ENCODE data around the gene TMEM271. TPM values are rescaled to one million over a fixed set of nuclear protein-coding genes. Genes with fewer than 3 reads are reported as not detected.
"Not testable (repeated sequence)": the region's sequence is repeated elsewhere in the genome, so short reads cannot be mapped to it uniquely, and the experiment has no call there.

The TMEM271 gene
- total RNA-seq, 2 experiments from 2014 or later, result not detected

- ChIA-PET CTCF (no interaction called here), POLR2A (no interaction called here)
- no peaks in the 10 kb centered on the region for H3K4me1 Mint-ChIP-seq
- no peak overlapping the region for H3K4me3 Mint-ChIP-seq
- peaks cover 19% of the 10 kb centered on the region for H3K9me3 Mint-ChIP-seq
- no peak overlapping the region for H3K27ac Mint-ChIP-seq
- no peaks in the 10 kb centered on the region for H3K27me3 Mint-ChIP-seq
- DNase-seq, result no peak
- H3K36me3 Mint-ChIP-seq (ENCODE audit: low read depth), result no peaks in the 10 kb centered on the region
These were observed 24.1 kb downstream of the TMEM271 start for GRCh38 chr4:552019-552418.

- CTCF ChIA-PET; DNase-seq; H3K27ac Mint-ChIP-seq; POLR2A ChIA-PET; H3K4me1 Mint-ChIP-seq; H3K36me3 Mint-ChIP-seq (ENCODE audit: low read depth); H3K27me3 Mint-ChIP-seq; H3K4me3 Mint-ChIP-seq: not testable (repeated sequence)
- peaks cover 24% of the 10 kb centered on the region for H3K9me3 Mint-ChIP-seq
These were observed 25.8 kb downstream of the TMEM271 start for GRCh38 chr4:550268-550667.

- CTCF ChIA-PET, result no interaction called here
- H3K27me3 Mint-ChIP-seq, result no peaks in the 10 kb centered on the region
- H3K36me3 Mint-ChIP-seq (ENCODE audit: low read depth), result no peaks in the 10 kb centered on the region
- H3K9me3 Mint-ChIP-seq, result peaks cover 28% of the 10 kb centered on the region
- no peaks in the 10 kb centered on the region for H3K4me1 Mint-ChIP-seq
- POLR2A ChIA-PET, result no interaction called here
- H3K4me3 Mint-ChIP-seq, result no peak overlapping the region
- DNase-seq, result no peak
- no peak overlapping the region for H3K27ac Mint-ChIP-seq
These were observed 27.1 kb downstream of the TMEM271 start for GRCh38 chr4:548976-549375.

GRCh38 chr4:545612-546011 is 30.5 kb downstream of the TMEM271 start:
- ChIA-PET POLR2A (no interaction called here), CTCF (no interaction called here)
- Mint-ChIP-seq H3K4me1 (no peaks in the 10 kb centered on the region), H3K4me3 (no peak overlapping the region), H3K27ac (no peak overlapping the region), H3K27me3 (no peaks in the 10 kb centered on the region), H3K9me3 (peaks cover 21% of the 10 kb centered on the region), H3K36me3 (ENCODE audit: low read depth) (no peaks in the 10 kb centered on the region)
- no peak for DNase-seq

GRCh38 chr4:544386-545105 is 31.5 kb downstream of the TMEM271 start:
- Mint-ChIP-seq H3K4me1 (no peaks in the 10 kb centered on the region), H3K27ac (no peak overlapping the region), H3K36me3 (ENCODE audit: low read depth) (no peaks in the 10 kb centered on the region), H3K9me3 (peaks cover 21% of the 10 kb centered on the region), H3K27me3 (no peaks in the 10 kb centered on the region), H3K4me3 (no peak overlapping the region)
- CTCF ChIA-PET, result no interaction called here
- POLR2A ChIA-PET, result no interaction called here
- no peak for DNase-seq

GRCh38 chr4:541271-541670 is 34.8 kb downstream of the TMEM271 start:
- H3K9me3 Mint-ChIP-seq, result peaks cover 25% of the 10 kb centered on the region
- no peaks in the 10 kb centered on the region for H3K4me1 Mint-ChIP-seq
- no peak for DNase-seq
- ChIA-PET CTCF (no interaction called here), POLR2A (no interaction called here)
- no peak overlapping the region for H3K4me3 Mint-ChIP-seq
- no peaks in the 10 kb centered on the region for H3K27me3 Mint-ChIP-seq
- H3K36me3 Mint-ChIP-seq (ENCODE audit: low read depth), result peaks cover 28% of the 10 kb centered on the region
- H3K27ac Mint-ChIP-seq, result no peak overlapping the region

GRCh38 chr4:538542-539142 is 37.5 kb downstream of the TMEM271 start:
- no peak for DNase-seq
- no peak overlapping the region for H3K27ac Mint-ChIP-seq
- ChIA-PET CTCF (no interaction called here), POLR2A (no interaction called here)
- no peak overlapping the region for H3K4me3 Mint-ChIP-seq
- peaks cover 48% of the 10 kb centered on the region for H3K36me3 Mint-ChIP-seq (ENCODE audit: low read depth)
- no peaks in the 10 kb centered on the region for H3K27me3 Mint-ChIP-seq
- H3K9me3 Mint-ChIP-seq, result peaks cover 14% of the 10 kb centered on the region
- H3K4me1 Mint-ChIP-seq, result no peaks in the 10 kb centered on the region

- DNase-seq, result no peak
- H3K9me3 Mint-ChIP-seq, result peaks cover 16% of the 10 kb centered on the region
- H3K4me1 Mint-ChIP-seq, result no peaks in the 10 kb centered on the region
- no peaks in the 10 kb centered on the region for H3K27me3 Mint-ChIP-seq
- no peak overlapping the region for H3K4me3 Mint-ChIP-seq
- H3K27ac Mint-ChIP-seq, result no peak overlapping the region
- ChIA-PET POLR2A (no interaction called here), CTCF (no interaction called here)
- H3K36me3 Mint-ChIP-seq (ENCODE audit: low read depth), result peaks cover 56% of the 10 kb centered on the region
These were observed 38.4 kb downstream of the TMEM271 start for GRCh38 chr4:537436-538264.

- no peaks in the 10 kb centered on the region for H3K4me1 Mint-ChIP-seq
- peaks cover 67% of the 10 kb centered on the region for H3K36me3 Mint-ChIP-seq (ENCODE audit: low read depth)
- no peaks in the 10 kb centered on the region for H3K27me3 Mint-ChIP-seq
- H3K9me3 Mint-ChIP-seq, result peaks cover 21% of the 10 kb centered on the region
- ChIA-PET CTCF (no interaction called here), POLR2A (no interaction called here)
- H3K4me3 Mint-ChIP-seq, result no peak overlapping the region
- H3K27ac Mint-ChIP-seq, result no peak overlapping the region
- no peak for DNase-seq
These were observed 39.6 kb downstream of the TMEM271 start for GRCh38 chr4:536351-536972.

GRCh38 chr4:535924-536281 is 40.2 kb downstream of the TMEM271 start:
- CTCF ChIA-PET, result no interaction called here
- Mint-ChIP-seq H3K9me3 (peaks cover 19% of the 10 kb centered on the region), H3K27ac (no peak overlapping the region), H3K4me1 (no peaks in the 10 kb centered on the region), H3K4me3 (no peak overlapping the region), H3K36me3 (ENCODE audit: low read depth) (peaks cover 72% of the 10 kb centered on the region), H3K27me3 (no peaks in the 10 kb centered on the region)
- POLR2A ChIA-PET, result no interaction called here
- DNase-seq, result no peak

- H3K9me3 Mint-ChIP-seq, result peaks cover 19% of the 10 kb centered on the region
- DNase-seq, result no peak
- POLR2A ChIA-PET, result no interaction called here
- no peaks in the 10 kb centered on the region for H3K27me3 Mint-ChIP-seq
- CTCF ChIA-PET, result no interaction called here
- no peak overlapping the region for H3K4me3 Mint-ChIP-seq
- H3K27ac Mint-ChIP-seq, result no peak overlapping the region
- H3K36me3 Mint-ChIP-seq (ENCODE audit: low read depth), result peaks cover 78% of the 10 kb centered on the region
- H3K4me1 Mint-ChIP-seq, result no peaks in the 10 kb centered on the region
These were observed 40.7 kb downstream of the TMEM271 start for GRCh38 chr4:535181-535923.

- POLR2A ChIA-PET, result no interaction called here
These were observed 41.4 kb downstream of the TMEM271 start for GRCh38 chr4:534576-535151.

GRCh38 chr4:534101-534575 is 42.0 kb downstream of the TMEM271 start:
- H3K4me1 Mint-ChIP-seq, result no peaks in the 10 kb centered on the region
- no peak for DNase-seq
- H3K36me3 Mint-ChIP-seq (ENCODE audit: low read depth), result peaks cover 85% of the 10 kb centered on the region
- ChIA-PET CTCF (no interaction called here), POLR2A (no interaction called here)
- no peaks in the 10 kb centered on the region for H3K27me3 Mint-ChIP-seq
- peaks cover 18% of the 10 kb centered on the region for H3K9me3 Mint-ChIP-seq
- H3K4me3 Mint-ChIP-seq, result no peak overlapping the region
- no peak overlapping the region for H3K27ac Mint-ChIP-seq

More at GRCh38 chr4:534576-535151, 41.4 kb downstream of the TMEM271 start:
- CTCF ChIA-PET, result no interaction called here
- Mint-ChIP-seq H3K27me3 (no peaks in the 10 kb centered on the region), H3K27ac (no peak overlapping the region), H3K4me1 (no peaks in the 10 kb centered on the region), H3K4me3 (no peak overlapping the region), H3K9me3 (peaks cover 19% of the 10 kb centered on the region), H3K36me3 (ENCODE audit: low read depth) (peaks cover 85% of the 10 kb centered on the region)
- DNase-seq, result no peak

All from activated CD4-positive, alpha-beta memory T cell treated with anti-CD3 and anti-CD28 coated beads, Interleukin-2, amount 10 ng/mL, durations not matched to agents 7 days and 5 days (primary cell).